Urinary bladder (tissue), 4 donors: Measurements from ENCODE around the gene NCKAP5. TPM values are rescaled to one million over a fixed set of nuclear protein-coding genes. Genes with fewer than 3 reads are reported as not detected.

Experiments used
- DNase-seq: peaks from one replicate; pipeline ENCODE4 v3.0.0-alpha.2; 2015; ENCODE audit errors: extremely low spot score
- H3K27ac ChIP-seq: one replicate; pipeline ENCODE4 v1.5.1; 2013; ENCODE audit warnings: low read depth, mild to moderate bottlenecking, moderate library complexity
- H3K36me3 ChIP-seq: one replicate; pipeline ENCODE4 v1.6.1; 2013; ENCODE audit warnings: mild to moderate bottlenecking, moderate library complexity; ENCODE audit not compliant: insufficient read depth
- H3K4me1 ChIP-seq: one replicate; pipeline ENCODE4 v1.6.1; 2013; ENCODE audit warnings: mild to moderate bottlenecking, moderate library complexity; ENCODE audit not compliant: insufficient read depth
- H3K4me3 ChIP-seq: one replicate; pipeline ENCODE4 v1.5.1; 2013; ENCODE audit warnings: low read depth, low read length
- WGBS: extraction: QIAGEN DNeasy Blood & Tissue Kit; methylation state at CpG from one replicate; pipeline ENCODE4 v1.1.7; 2013; 5-methylcytosine and 5-hydroxymethylcytosine counted together
- polyA plus RNA-seq: library from polyadenylated mRNA; stranded (reverse); fragments of 200-250 nt; gene quantifications from one replicate; pipeline ENCODE4 v1.2.3, GENCODE V29; 2013
- total RNA-seq: library from RNA; depleted of rRNA; stranded (reverse); fragments of >200 nt; gene quantifications from one replicate; pipeline ENCODE4 v1.2.3, GENCODE V29; 2014
- donor health status: healthy with polysubstance abuse.
- donor health status: healthy.

The NCKAP5 gene
- total RNA-seq (14.4 TPM), polyA plus RNA-seq (0.32 TPM)

DNA sequence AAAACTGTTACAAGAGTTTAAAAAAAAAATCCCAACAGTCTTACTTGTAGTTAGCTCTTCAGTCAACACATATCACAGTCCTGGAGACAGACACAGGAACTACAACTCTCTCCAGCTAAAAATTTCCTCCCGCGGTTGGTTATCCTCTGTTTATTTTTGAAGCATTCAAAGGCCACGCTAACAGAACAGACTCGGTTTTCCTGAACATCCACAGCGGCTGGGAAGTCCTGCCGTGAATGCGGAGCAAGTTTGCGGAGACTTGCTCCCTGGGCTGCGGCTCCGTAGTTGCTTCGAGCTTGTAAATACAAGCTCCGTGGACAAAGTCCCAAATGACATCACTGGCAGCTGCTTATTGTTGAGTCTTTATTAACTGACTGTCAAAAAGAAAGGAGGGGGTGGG lies at the start of gene NCKAP5:
NCKAP5 (minus strand) TSS at position 292 of the 400 bp plus-strand sequence. CDS start 50,937 bp downstream, outside the sequence.
- 2% methylated on average over 12 of the region's 12 CpGs for WGBS
- DNase-seq: no peak
- Histone ChIP-seq H3K4me3 (peak within 1 kb of the TSS; percentile 6), H3K27ac (no peak within 1 kb of the TSS), H3K36me3 (no peaks in the 10 kb centered on the region), H3K4me1 (no peaks in the 10 kb centered on the region)

DNA sequence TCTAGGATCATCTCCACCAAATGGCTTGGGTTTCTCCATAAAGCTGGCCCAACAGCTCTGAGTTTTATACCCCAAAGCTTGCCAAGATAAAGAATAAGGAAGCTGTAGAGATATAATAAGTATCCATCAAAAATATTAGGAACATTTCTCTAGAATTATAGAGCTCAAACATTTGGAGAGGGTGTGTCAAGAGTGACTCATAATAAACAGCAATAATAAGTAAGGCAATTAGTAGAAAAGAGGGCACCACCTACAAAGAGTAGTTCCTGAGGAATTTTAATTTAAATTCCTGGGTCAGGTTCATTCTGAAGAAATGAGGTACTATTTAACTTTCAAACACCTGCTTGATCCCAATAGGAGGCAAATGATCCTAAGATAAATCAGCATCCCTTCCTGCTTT lies 41.4 kb upstream of the NCKAP5 start:
- Histone ChIP-seq H3K36me3 (no peaks in the 10 kb centered on the region), H3K27ac (no peak overlapping the region), H3K4me1 (no peaks in the 10 kb centered on the region), H3K4me3 (no peak overlapping the region)
- DNase-seq: no peak

DNA sequence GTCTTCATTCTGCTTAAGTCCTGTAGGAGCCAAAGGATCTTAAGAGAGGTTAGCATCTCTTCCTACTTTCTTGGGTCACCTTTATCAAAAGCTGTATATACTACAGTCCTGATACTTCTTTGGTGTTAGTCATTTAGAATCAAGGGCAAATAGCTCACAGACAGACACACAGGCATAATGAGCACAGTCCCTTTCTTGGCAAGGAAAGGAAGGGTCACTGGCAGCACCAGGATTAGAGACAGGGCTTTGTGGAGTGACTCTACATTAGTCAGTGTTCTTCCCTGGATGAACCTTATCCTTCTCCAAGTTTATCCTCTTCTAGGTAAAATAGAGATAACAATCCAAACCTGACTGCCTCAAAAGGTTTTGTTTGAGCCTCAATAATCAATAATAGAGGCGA lies 40.0 kb upstream of the NCKAP5 start:
- Histone ChIP-seq H3K27ac (no peak overlapping the region), H3K36me3 (no peaks in the 10 kb centered on the region), H3K4me3 (no peak overlapping the region), H3K4me1 (no peaks in the 10 kb centered on the region)
- 96% methylated on average over 1 of the region's 1 CpG for WGBS
- DNase-seq: no peak

GRCh38 chr2:133607679-133608078 lies 39.4 kb upstream of the NCKAP5 start:
- no peak for DNase-seq
- H3K4me1 ChIP-seq: no peaks in the 10 kb centered on the region
- no peak overlapping the region for H3K27ac ChIP-seq
- H3K4me3 ChIP-seq: no peak overlapping the region
- H3K36me3 ChIP-seq: no peaks in the 10 kb centered on the region
- 82% methylated on average over 1 of the region's 1 CpG for WGBS

DNA sequence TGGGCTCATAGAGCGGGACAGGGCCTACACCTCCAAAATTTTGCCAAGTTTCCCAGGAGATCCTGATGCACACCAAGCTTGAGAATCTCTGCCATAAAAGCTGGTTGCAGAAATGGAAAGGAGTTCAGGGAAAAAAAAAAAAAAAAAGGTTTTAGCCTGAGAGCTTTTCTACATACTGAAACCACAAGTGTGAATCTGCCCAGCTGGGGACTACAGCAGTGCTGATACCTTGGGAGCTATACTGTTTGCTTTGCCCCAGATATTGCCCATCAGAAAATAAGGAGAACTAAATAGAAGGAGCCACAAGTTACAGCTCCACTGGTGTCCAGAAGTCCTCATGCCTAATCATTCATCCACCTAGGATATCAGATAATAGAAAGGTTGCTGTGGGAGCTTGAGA lies 38.4 kb upstream of the NCKAP5 start:
- H3K36me3 ChIP-seq: no peaks in the 10 kb centered on the region
- WGBS: 99% methylated on average over 1 of the region's 1 CpG
- no peak for DNase-seq
- H3K27ac ChIP-seq: no peak overlapping the region
- H3K4me3 ChIP-seq: no peak overlapping the region
- H3K4me1 ChIP-seq: no peaks in the 10 kb centered on the region

- 95% methylated on average over 1 of the region's 1 CpG for WGBS
- Histone ChIP-seq H3K4me3 (no peak overlapping the region), H3K36me3 (no peaks in the 10 kb centered on the region), H3K27ac (no peak overlapping the region), H3K4me1 (no peaks in the 10 kb centered on the region)
- DNase-seq: no peak
These were observed 37.5 kb upstream of the NCKAP5 start for GRCh38 chr2:133605766-133606137.

DNA sequence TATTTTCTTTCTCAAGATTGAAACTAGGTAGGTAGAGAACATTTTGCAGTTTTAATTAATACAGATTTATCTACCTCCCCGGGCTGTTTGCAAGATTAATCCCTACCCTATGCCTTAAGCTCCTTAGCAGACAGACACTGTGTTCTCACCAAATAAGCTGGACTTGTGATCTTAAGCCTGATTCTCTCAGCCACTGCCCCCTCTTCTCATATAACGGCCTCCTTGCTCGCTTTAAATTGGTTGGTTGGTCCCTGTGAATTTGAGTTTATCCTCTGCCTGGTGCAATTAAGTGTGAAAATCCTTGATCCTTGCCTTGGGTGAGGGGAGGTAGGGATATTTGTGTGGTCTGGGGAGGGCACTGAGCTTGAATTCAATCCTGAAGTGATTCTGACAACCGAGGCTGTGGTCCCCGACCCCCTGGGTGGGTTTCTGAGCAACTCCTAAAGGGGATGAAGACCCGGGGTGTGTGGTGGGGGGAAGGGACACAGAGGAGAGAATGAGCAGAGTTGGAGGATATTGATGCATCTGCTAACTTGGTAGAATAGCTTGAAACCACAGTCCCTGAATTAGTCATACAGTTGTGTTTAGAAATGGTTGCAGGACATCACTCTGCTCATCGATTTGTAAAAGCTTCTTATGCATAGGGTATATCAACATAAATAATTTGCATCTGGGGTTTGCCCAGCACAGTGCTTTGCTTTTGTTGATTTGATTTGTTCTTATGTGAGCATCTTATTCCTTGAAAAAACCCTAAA lies 36.9 kb upstream of the NCKAP5 start:
- Histone ChIP-seq H3K4me3 (no peak overlapping the region), H3K36me3 (no peaks in the 10 kb centered on the region), H3K27ac (no peak overlapping the region), H3K4me1 (no peaks in the 10 kb centered on the region)
- 64% methylated on average over 7 of the region's 7 CpGs for WGBS
- DNase-seq: no peak

GRCh38 chr2:133603109-133603508 lies 34.8 kb upstream of the NCKAP5 start:
- WGBS: 94% methylated on average over 10 of the region's 10 CpGs
- no peaks in the 10 kb centered on the region for H3K4me1 ChIP-seq
- no peak overlapping the region for H3K4me3 ChIP-seq
- no peak for DNase-seq
- no peak overlapping the region for H3K27ac ChIP-seq
- no peaks in the 10 kb centered on the region for H3K36me3 ChIP-seq

DNA sequence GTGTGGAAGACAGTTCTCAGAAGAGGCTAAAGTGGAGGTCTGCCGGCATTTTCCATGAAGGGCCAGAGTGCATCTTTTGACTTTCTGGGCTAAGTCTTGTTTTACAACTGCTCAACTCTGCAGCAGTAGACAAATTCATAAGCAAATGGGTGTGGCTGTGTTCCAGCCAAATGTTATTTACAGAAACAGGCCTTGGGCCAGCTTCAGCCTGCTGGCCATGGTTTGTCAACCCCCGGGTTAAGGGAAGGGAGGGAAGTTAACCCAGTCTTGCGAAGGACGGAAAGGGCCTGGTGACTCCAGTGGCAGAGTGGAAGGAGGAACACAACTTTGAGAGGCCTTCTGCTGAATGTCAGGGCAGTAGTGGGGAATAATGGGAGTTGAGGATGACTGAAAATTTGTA lies 34.3 kb upstream of the NCKAP5 start:
- WGBS: 30% methylated on average over 4 of the region's 4 CpGs
- H3K4me3 ChIP-seq: no peak overlapping the region
- no peak for DNase-seq

GRCh38 chr2:133600266-133600928 lies 32.1 kb upstream of the NCKAP5 start:
- 90% methylated on average over 13 of the region's 13 CpGs for WGBS
- no peak overlapping the region for H3K27ac ChIP-seq
- no peak for DNase-seq

More for the DNA sequence above, 34.3 kb upstream of the NCKAP5 start:
- Histone ChIP-seq H3K4me1 (no peaks in the 10 kb centered on the region), H3K36me3 (no peaks in the 10 kb centered on the region), H3K27ac (no peak overlapping the region)

DNA sequence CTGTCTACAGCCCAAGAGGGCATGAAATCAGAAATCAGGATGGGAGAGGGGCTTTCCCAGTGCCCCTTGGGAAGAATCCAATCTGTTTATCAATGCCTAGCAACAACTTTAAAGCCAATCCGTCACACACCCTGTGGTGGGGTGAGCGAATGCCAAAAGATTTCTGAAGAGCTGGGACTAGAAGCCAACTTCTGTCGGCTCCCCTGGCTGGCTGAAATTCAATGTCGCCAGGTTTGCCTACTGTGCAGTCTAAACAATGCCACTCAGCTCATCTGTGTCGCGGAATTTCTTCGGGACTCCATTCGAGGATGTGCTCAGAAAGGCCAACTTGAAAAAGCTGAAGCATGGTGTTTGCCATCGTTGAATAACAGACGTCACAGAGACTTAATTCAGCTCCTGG lies 31.5 kb upstream of the NCKAP5 start:
- 91% methylated on average over 10 of the region's 10 CpGs for WGBS
- Histone ChIP-seq H3K4me1 (no peaks in the 10 kb centered on the region), H3K36me3 (no peaks in the 10 kb centered on the region), H3K4me3 (no peak overlapping the region), H3K27ac (no peak overlapping the region)
- DNase-seq: no peak

More at GRCh38 chr2:133600266-133600928, 32.1 kb upstream of the NCKAP5 start:
- Histone ChIP-seq H3K4me1 (no peaks in the 10 kb centered on the region), H3K36me3 (no peaks in the 10 kb centered on the region), H3K4me3 (no peak overlapping the region)

GRCh38 chr2:133599211-133599803 lies 31.0 kb upstream of the NCKAP5 start:
- 97% methylated on average over 5 of the region's 5 CpGs for WGBS
- no peak for DNase-seq

DNA sequence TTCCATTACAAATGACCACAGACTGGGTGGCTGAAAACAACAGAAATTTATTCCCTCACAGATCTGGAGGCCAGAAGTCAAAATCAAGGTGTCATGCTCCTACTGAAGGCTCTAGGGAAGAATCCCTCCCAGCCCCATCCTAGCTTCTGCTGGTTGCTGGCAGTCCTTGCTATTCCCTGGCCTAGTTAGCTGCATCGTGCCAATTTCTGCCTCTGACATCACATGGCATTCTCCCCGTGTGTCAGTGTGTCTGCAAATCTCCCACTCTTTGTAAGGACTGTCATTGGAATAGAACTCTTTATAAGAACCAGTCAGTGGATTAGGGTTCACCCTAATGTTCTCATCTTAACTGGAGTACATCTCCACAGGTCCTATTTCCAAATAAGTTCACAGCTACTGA lies 30.5 kb upstream of the NCKAP5 start:
- no peak overlapping the region for H3K27ac ChIP-seq
- no peaks in the 10 kb centered on the region for H3K4me1 ChIP-seq
- WGBS: 69% methylated on average over 2 of the region's 2 CpGs
- no peak for DNase-seq
- H3K4me3 ChIP-seq: no peak overlapping the region
- no peaks in the 10 kb centered on the region for H3K36me3 ChIP-seq

More at GRCh38 chr2:133599211-133599803, 31.0 kb upstream of the NCKAP5 start:
- Histone ChIP-seq H3K4me3 (no peak overlapping the region), H3K27ac (no peak overlapping the region), H3K36me3 (no peaks in the 10 kb centered on the region), H3K4me1 (no peaks in the 10 kb centered on the region)
